GM12878 (cell line): ENCODE measurements around the gene TOE1. TPM values are rescaled to one million over a fixed set of nuclear protein-coding genes. Genes with fewer than 3 reads are reported as not detected.
"Not testable (repeated sequence)": the region's sequence is repeated elsewhere in the genome, so short reads cannot be mapped to it uniquely, and the experiment has no call there.

Experiments used
- ATAC-seq: fragments of 200-7000 bp; cut with Tn5 transposase; 3 replicates; pipeline ENCODE4 v1.9.1; 2020; ENCODE audit warnings: mild to moderate bottlenecking, moderate library complexity
- BruUV-seq: library from RNA; stranded (reverse); fragments of 400-500 nt; replicated peaks from 2 replicates; lab custom pipeline; 2021; lab: Mats Ljungman, UMichigan
- CTCF ChIA-PET: fragments of 300-600 bp; sonication (Branson Sonifier 250); formaldehyde crosslinking; extraction: SDS; loops from one replicate; lab custom pipeline; 2021; ENCODE audit warnings: inconsistent platforms; lab: Yijun Ruan, JAX
- POLR2A ChIA-PET: fragments of 350-600 bp; formaldehyde crosslinking; extraction: SDS; loops from one replicate; lab custom pipeline; 2021; ENCODE audit warnings: inconsistent platforms; lab: Charles Lee
- RAD21 ChIA-PET: fragments of 300-600 bp; sonication (Branson Sonifier 250); formaldehyde crosslinking; loops from one replicate; lab custom pipeline; 2023; ENCODE audit warnings: antibody characterized with exemption; ENCODE audit not compliant: unreplicated experiment; lab: Charles Lee
- SMC1A ChIA-PET: fragments of 300-600 bp; sonication (Branson Sonifier 250); formaldehyde crosslinking; loops from one replicate; lab custom pipeline; 2023; ENCODE audit not compliant: unreplicated experiment, uncharacterized antibody; lab: Charles Lee
- DNase-seq: peaks from one replicate; pipeline ENCODE4 v3.0.0-alpha.2; 2011; ENCODE audit warnings: low read depth, low spot score
- FAIRE-seq: peaks from 3 replicates; lab custom pipeline; 2011; peaks lifted over from hg19 to GRCh38; lab: Jason Lieb, UNC
- H2AFZ ChIP-seq: 2 replicates; pipeline ENCODE4 v1.6.0; 2011; ENCODE audit warnings: low read depth, low read length, control low read depth; ENCODE audit not compliant: control insufficient read depth
- H3K27ac ChIP-seq: 2 replicates; pipeline ENCODE4 v1.5.1; 2011; ENCODE audit warnings: control low read depth; ENCODE audit not compliant: control insufficient read depth, insufficient read depth
- H3K27me3 ChIP-seq, 2 experiments: replicated peaks in 1 of 2; 2 replicates each; pipeline versions ENCODE4 v1.6.0 to v1.6.1; 2011; ENCODE audit warnings: low read length in 1 of 2; ENCODE audit not compliant: control insufficient read depth in 2 of 2, insufficient read depth in 2 of 2
- H3K36me3 ChIP-seq, 2 experiments: 2 replicates each; pipeline ENCODE4 v1.5.1; 2011; ENCODE audit warnings: low read length in 1 of 2; ENCODE audit not compliant: control insufficient read depth in 2 of 2, insufficient read depth in 2 of 2
- H3K4me1 ChIP-seq: 2 replicates; pipeline ENCODE4 v1.6.1; 2011; ENCODE audit warnings: mild to moderate bottlenecking, low read length, moderate library complexity, mixed read lengths; ENCODE audit not compliant: control insufficient read depth, insufficient read depth
- H3K4me2 ChIP-seq: 2 replicates; pipeline ENCODE4 v1.6.0; 2011; ENCODE audit warnings: control low read depth; ENCODE audit not compliant: control insufficient read depth, insufficient read depth
- H3K4me3 ChIP-seq: fragments of 200-600 bp; sonication (generic); 2 replicates; pipeline ENCODE4 v1.5.1; 2016
- H3K79me2 ChIP-seq: 2 replicates; pipeline ENCODE4 v1.6.0; 2011; ENCODE audit warnings: low read length; ENCODE audit not compliant: control insufficient read depth, insufficient read depth
- H3K9ac ChIP-seq: 2 replicates; pipeline ENCODE4 v1.8.0; 2011; ENCODE audit warnings: low read length, control low read depth, mixed read lengths; ENCODE audit not compliant: control insufficient read depth, insufficient read depth
- H3K9me3 ChIP-seq: replicated peaks from 3 replicates; pipeline ENCODE4 v1.5.1; 2011; ENCODE audit warnings: mild to moderate bottlenecking, low read length; ENCODE audit not compliant: control insufficient read depth, insufficient read depth
- H4K20me1 ChIP-seq: 2 replicates; pipeline ENCODE4 v1.6.0; 2011; ENCODE audit not compliant: control insufficient read depth, insufficient read depth
- CREB1 ChIP-seq: IDR thresholded peaks from 2 replicates; pipeline ENCODE4 v1.6.1; 2012; ENCODE audit warnings: low read depth, mild to moderate bottlenecking, inconsistent platforms
- EGR1 ChIP-seq, 2 experiments: IDR thresholded peaks; 1 replicate in 1 of 2; 2 replicates in 1 of 2; pipeline ENCODE4 v1.6.1; 2011 to 2012; ENCODE audit warnings: low read depth in 2 of 2, low read length in 2 of 2, borderline replicate concordance in 1 of 2, mild to moderate bottlenecking in 1 of 2, moderate library complexity in 1 of 2
- IRF5 ChIP-seq: fragments of 450-650 bp; IDR thresholded peaks from 2 replicates; pipeline ENCODE4 v1.6.1; 2017; ENCODE audit warnings: borderline replicate concordance
- MYC ChIP-seq: IDR thresholded peaks from 2 replicates; pipeline ENCODE4 v1.6.1; 2011; ENCODE audit warnings: mild to moderate bottlenecking, low read length, moderate library complexity, inconsistent platforms; ENCODE audit not compliant: insufficient read depth, insufficient replicate concordance, insufficient read length, severe bottlenecking
- WGBS: methylation state at CpG from one replicate; pipeline ENCODE4 v1.1.6; 2016; ENCODE audit warnings: low lambda C conversion rate; ENCODE audit not compliant: insufficient replicate concordance, insufficient coverage; ENCODE audit errors: missing lambda C conversion rate; 5-methylcytosine and 5-hydroxymethylcytosine counted together
- in situ Hi-C: fragments of 300-500 bp; cut with MboI; formaldehyde crosslinking; loops from 9 replicates; pipeline ENCODE4 v1.14.3; 2018; ENCODE audit warnings: mixed read lengths
- intact Hi-C: fragments of 100-400 bp; cut with micrococcal nuclease; formaldehyde crosslinking; loops from one replicate; pipeline ENCODE4 v1.14.2; 2022; ENCODE audit not compliant: unreplicated experiment
- polyA plus RNA-seq, 11 experiments: library from polyadenylated mRNA; depleted of rRNA in 4 of 11; unstranded in 6 of 11; stranded (reverse) in 5 of 11; fragments of >200 nt; fragmentation: Nextera tagmentation in 4 of 11; fragmentation: Illumina TruSeq in 1 of 11; extraction: Ambion mirVana in 4 of 11; extraction: Trizol in 1 of 11; gene quantifications; 1 replicate in 1 of 11; 2 replicates in 10 of 11; pipeline versions ENCODE4 v1.2.1 to v1.2.3, GENCODE V29; 2011 to 2016; ENCODE audit warnings: inconsistent platforms in 2 of 11, missing spikeins in 2 of 11, low read depth in 1 of 11
- total RNA-seq, 4 experiments: library from RNA; depleted of rRNA in 3 of 4; stranded (reverse); fragments of >200 nt in 3 of 4; fragmentation: Illumina TruSeq in 1 of 4; extraction: Trizol in 1 of 4; gene quantifications; 2 replicates each; pipeline versions ENCODE4 v1.2.1 to v1.2.3, GENCODE V29; 2013 to 2021

TOE1 gene
- total and polyA plus RNA-seq, 10 of the 15 experiments (the other 5 are each of a cell fraction or from before 2014, with no cell fraction given): 22.7 to 38.0 (median 33.3) TPM

GRCh38 chr1:45383191-45383590 is 43.2 kb downstream of the TOE1 start (continued):
- TF ChIP-seq MYC: no peak
- no peak for TF ChIP-seq IRF5
- no peak for TF ChIP-seq CREB1
- TF ChIP-seq EGR1 (IDR thresholded peaks at IDR 0.05; ENCODE audit: borderline replicate concordance in 1 of 2, low read depth in 2 of 2, low read length in 2 of 2): no peak
- TF ChIP-seq, all 136 proteins: peak for 0

GRCh38 chr1:45384213-45384612 is 44.2 kb downstream of the TOE1 start:
- intact Hi-C loops, CTCF ChIA-PET, POLR2A ChIA-PET, H3K9ac ChIP-seq, H3K36me3 ChIP-seq, BruUV-seq, H2AFZ ChIP-seq, H3K27me3 ChIP-seq, H3K4me3 ChIP-seq, H3K4me2 ChIP-seq, RAD21 ChIA-PET, SMC1A ChIA-PET, H3K9me3 ChIP-seq, DNase-seq, H4K20me1 ChIP-seq, ATAC-seq, FAIRE-seq, in situ Hi-C loops, H3K4me1 ChIP-seq, H3K79me2 ChIP-seq, H3K27ac ChIP-seq: not testable (repeated sequence)
- 74% methylated on average over 4 of the region's 4 CpGs for WGBS
